H9 (cell line): ENCODE measurements around the gene MAS1. TPM values are rescaled to one million over a fixed set of nuclear protein-coding genes. Genes with fewer than 3 reads are reported as not detected.

Experiments
- DNase-seq: peaks from one replicate; pipeline ENCODE4 v3.0.0-alpha.2; 2017
- H2AFZ ChIP-seq: one replicate; pipeline ENCODE4 v1.6.1; 2013; ENCODE audit warnings: mild to moderate bottlenecking, low read length, control low read depth, moderate library complexity
- H2AK5ac ChIP-seq: 2 replicates; pipeline ENCODE4 v1.6.1; 2013; ENCODE audit warnings: low read length, control low read depth, mixed read lengths; ENCODE audit not compliant: insufficient read length
- H2BK120ac ChIP-seq: one replicate; pipeline ENCODE4 v1.6.1; 2013; ENCODE audit warnings: low read depth, mild to moderate bottlenecking, low read length, control low read depth, inconsistent platforms; ENCODE audit not compliant: poor library complexity, severe bottlenecking
- H2BK12ac ChIP-seq: 2 replicates; pipeline ENCODE4 v1.6.1; 2013; ENCODE audit warnings: low read length, control low read depth, mixed read lengths, low read depth; ENCODE audit not compliant: insufficient read length
- H2BK15ac ChIP-seq: 2 replicates; pipeline ENCODE4 v1.6.1; 2013; ENCODE audit warnings: low read depth, low read length, control low read depth
- H2BK20ac ChIP-seq: one replicate; pipeline ENCODE4 v1.6.1; 2013; ENCODE audit warnings: low read depth, mild to moderate bottlenecking, low read length, control low read depth, inconsistent platforms; ENCODE audit not compliant: poor library complexity, severe bottlenecking
- H2BK5ac ChIP-seq: 2 replicates; pipeline ENCODE4 v1.6.1; 2013; ENCODE audit warnings: low read length, control low read depth, mixed read lengths; ENCODE audit not compliant: insufficient read length
- H3K14ac ChIP-seq: 2 replicates; pipeline ENCODE4 v1.6.1; 2013; ENCODE audit warnings: low read length, control low read depth; ENCODE audit not compliant: insufficient read depth
- H3K18ac ChIP-seq: 2 replicates; pipeline ENCODE4 v1.6.1; 2013; ENCODE audit warnings: low read depth, mild to moderate bottlenecking, mixed read lengths, low read length, control low read depth; ENCODE audit not compliant: insufficient read length
- H3K23ac ChIP-seq: 2 replicates; pipeline ENCODE4 v1.6.1; 2013; ENCODE audit warnings: low read length, control low read depth, mixed read lengths, low read depth; ENCODE audit not compliant: insufficient read length
- H3K23me2 ChIP-seq: 2 replicates; pipeline ENCODE4 v1.6.1; 2013; ENCODE audit warnings: low read depth, mild to moderate bottlenecking, mixed read lengths, low read length, control low read depth; ENCODE audit not compliant: insufficient read length, poor library complexity, severe bottlenecking
- H3K27ac ChIP-seq: 2 replicates; pipeline ENCODE4 v1.5.1; 2013; ENCODE audit warnings: low read length, control low read depth, mixed read lengths, low read depth; ENCODE audit not compliant: insufficient read length
- H3K27me3 ChIP-seq: 2 replicates; pipeline ENCODE4 v1.6.1; 2013; ENCODE audit warnings: low read length, control low read depth, inconsistent platforms; ENCODE audit not compliant: insufficient read depth
- H3K4ac ChIP-seq: 2 replicates; pipeline ENCODE4 v1.6.1; 2013; ENCODE audit warnings: low read depth, mild to moderate bottlenecking, control low read depth, inconsistent platforms, low read length, moderate library complexity
- H3K4me1 ChIP-seq: 2 replicates; pipeline ENCODE4 v1.6.1; 2013; ENCODE audit warnings: low read length, control low read depth, inconsistent platforms; ENCODE audit not compliant: insufficient read depth
- H3K4me2 ChIP-seq: 2 replicates; pipeline ENCODE4 v1.6.1; 2013; ENCODE audit warnings: low read length, control low read depth, mixed read lengths; ENCODE audit not compliant: insufficient read length, insufficient read depth
- H3K56ac ChIP-seq: 2 replicates; pipeline ENCODE4 v1.6.1; 2013; ENCODE audit warnings: low read depth, mild to moderate bottlenecking, mixed read lengths, low read length, control low read depth; ENCODE audit not compliant: insufficient read length
- H3K79me1 ChIP-seq: 2 replicates; pipeline ENCODE4 v1.6.1; 2013; ENCODE audit warnings: low read depth, mild to moderate bottlenecking, moderate library complexity, low read length, control low read depth, inconsistent platforms; ENCODE audit not compliant: insufficient read depth, poor library complexity, severe bottlenecking
- H3K79me2 ChIP-seq: 2 replicates; pipeline ENCODE4 v1.6.1; 2013; ENCODE audit warnings: low read length, control low read depth, inconsistent platforms; ENCODE audit not compliant: insufficient read depth
- H3K9ac ChIP-seq: 2 replicates; pipeline ENCODE4 v1.6.1; 2013; ENCODE audit warnings: low read length, control low read depth, mixed read lengths; ENCODE audit not compliant: insufficient read length; ENCODE audit errors: extremely low read depth
- H3K9me3 ChIP-seq: one replicate; pipeline ENCODE4 v1.6.1; 2013; ENCODE audit warnings: low read depth, low read length, inconsistent platforms; ENCODE audit not compliant: control insufficient read depth
- H3T11ph ChIP-seq: one replicate; pipeline ENCODE4 v1.6.1; 2013; ENCODE audit warnings: mild to moderate bottlenecking, low read length, control low read depth, inconsistent platforms
- H4K20me1 ChIP-seq: one replicate; pipeline ENCODE4 v1.6.1; 2013; ENCODE audit not compliant: control insufficient read depth, insufficient read length, insufficient read depth
- H4K5ac ChIP-seq: 2 replicates; pipeline ENCODE4 v1.6.1; 2013; ENCODE audit warnings: low read depth, mild to moderate bottlenecking, mixed read lengths, low read length, control low read depth; ENCODE audit not compliant: insufficient read length
- H4K8ac ChIP-seq: replicated peaks from 2 replicates; pipeline ENCODE4 v1.6.1; 2013; ENCODE audit warnings: low read length, control low read depth, mixed read lengths, low read depth; ENCODE audit not compliant: insufficient read length
- H4K91ac ChIP-seq: 2 replicates; pipeline ENCODE4 v1.6.1; 2013; ENCODE audit warnings: low read depth, mild to moderate bottlenecking, moderate library complexity, mixed read lengths, low read length, control low read depth; ENCODE audit not compliant: insufficient read length
- H3K27ac Mint-ChIP-seq, 3 experiments: 2 replicates in 2 of 3; 3 replicates in 1 of 3; pipeline ENCODE4 v1.8.0; 2020 to 2021; ENCODE audit warnings: mixed read lengths in 3 of 3, mild to moderate bottlenecking in 1 of 3, moderate library complexity in 1 of 3
- H3K27me3 Mint-ChIP-seq: 2 replicates; pipeline ENCODE4 v1.8.0; 2021; ENCODE audit warnings: low read depth, mild to moderate bottlenecking, moderate library complexity, mixed read lengths
- H3K36me3 Mint-ChIP-seq, 3 experiments: 2 replicates in 2 of 3; 3 replicates in 1 of 3; pipeline ENCODE4 v1.8.0; 2020 to 2021; ENCODE audit warnings: low read depth in 3 of 3, mixed read lengths in 3 of 3; ENCODE audit not compliant: insufficient read depth in 1 of 3
- H3K4me1 Mint-ChIP-seq, 2 experiments: 2 replicates each; pipeline ENCODE4 v1.8.0; 2020; ENCODE audit warnings: mixed read lengths in 2 of 2
- H3K4me3 Mint-ChIP-seq, 2 experiments: 2 replicates in 1 of 2; 3 replicates in 1 of 2; pipeline ENCODE4 v1.8.0; 2020 to 2021; ENCODE audit warnings: mild to moderate bottlenecking in 2 of 2, mixed read lengths in 2 of 2, moderate library complexity in 1 of 2
- H3K9me3 Mint-ChIP-seq, 2 experiments: 2 replicates in 1 of 2; 3 replicates in 1 of 2; pipeline ENCODE4 v1.8.0; 2020; ENCODE audit warnings: mild to moderate bottlenecking in 2 of 2, mixed read lengths in 2 of 2, moderate library complexity in 1 of 2
- CTCF ChIP-seq: fragments of 200-600 bp; sonication (generic); conservative IDR thresholded peaks from 3 replicates; pipeline ENCODE4 v1.8.0; 2021; ENCODE audit warnings: antibody characterized with exemption, mild to moderate bottlenecking
- WGBS: extraction: QIAGEN DNeasy Blood & Tissue Kit; methylation state at CpG from one replicate; pipeline ENCODE4 v1.1.7; 2013; ENCODE audit warnings: missing lambda C conversion rate, low lambda C conversion rate, mixed read lengths; ENCODE audit not compliant: insufficient read length; ENCODE audit errors: extremely low coverage; 5-methylcytosine and 5-hydroxymethylcytosine counted together
- total RNA-seq: library from RNA; stranded (reverse); gene quantifications from 2 replicates; pipeline ENCODE4 v1.2.1, GENCODE V29; 2021

The MAS1 gene
- total RNA-seq, 1 experiment from 2014 or later, result 0.02 TPM

DNA sequence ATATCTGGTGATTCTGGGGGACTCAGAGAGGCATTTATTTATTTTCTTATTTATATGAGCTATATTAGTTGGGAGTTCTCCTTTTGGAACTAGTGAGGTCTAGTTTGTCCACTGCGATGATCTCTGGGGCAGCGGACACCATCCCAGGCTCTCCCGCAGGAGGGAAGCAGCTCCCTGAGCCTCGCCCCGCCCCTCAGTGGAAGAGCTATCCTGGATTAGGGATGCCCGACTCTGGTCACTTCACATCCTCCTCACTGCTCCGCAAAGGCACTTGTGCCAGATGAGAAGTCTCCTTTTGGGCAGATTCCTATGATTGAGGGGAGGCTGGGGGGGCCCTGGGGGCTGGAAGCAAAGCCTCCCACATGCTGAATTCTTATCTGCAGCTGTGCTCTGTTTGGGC is 3.6 kb upstream of the MAS1 start:
- Histone ChIP-seq H4K8ac (no peak overlapping the region), H3K23ac (no peak overlapping the region), H4K20me1 (no peaks in the 10 kb centered on the region), H2AK5ac (no peak overlapping the region), H2AFZ (no peak overlapping the region), H3K4me1 (no peaks in the 10 kb centered on the region), H2BK5ac (no peak overlapping the region), H3K79me2 (no peaks in the 10 kb centered on the region), H3K9ac (no peak overlapping the region), H2BK20ac (no peak overlapping the region), H2BK120ac (no peak overlapping the region), H4K91ac (no peak overlapping the region), H3K4me2 (no peak overlapping the region), H3K23me2 (no peaks in the 10 kb centered on the region), H4K5ac (no peak overlapping the region), H3K9me3 (no peaks in the 10 kb centered on the region), H3K56ac (no peak overlapping the region), H3K27ac (no peak overlapping the region), H3K18ac (no peak overlapping the region), H3K4ac (no peak overlapping the region), H3T11ph (no peak overlapping the region), H2BK15ac (no peak overlapping the region), H3K27me3 (no peaks in the 10 kb centered on the region), H2BK12ac (no peak overlapping the region), H3K14ac (no peak overlapping the region), H3K79me1 (no peaks in the 10 kb centered on the region)
- Mint-ChIP-seq H3K9me3 (no peaks in the 10 kb centered on the region), H3K36me3 (no peaks in the 10 kb centered on the region), H3K4me1 (peaks cover 7 to 22% of the 10 kb centered on the region in 2 experiments), H3K4me3 (no peak overlapping the region), H3K27me3 (peaks cover 23% of the 10 kb centered on the region), H3K27ac (no peak overlapping the region)
- no peak for TF ChIP-seq CTCF
- no peak for DNase-seq
- no CpG with 5 or more reads among the region's 7 CpGs for WGBS
